Activated CD8-positive, alpha-beta memory T cell treated with anti-CD3 and anti-CD28 coated beads for 24 hours (primary cell): ENCODE data around the gene GPRC6A.

ENCODE experiments used
- DNase-seq: peaks from one replicate; pipeline ENCODE4 v3.0.0-alpha.2; 2020

The GPRC6A gene

GRCh38 chr6:116783852-116784251, 45.0 kb downstream of the GPRC6A start:
- no peak for DNase-seq

DNA sequence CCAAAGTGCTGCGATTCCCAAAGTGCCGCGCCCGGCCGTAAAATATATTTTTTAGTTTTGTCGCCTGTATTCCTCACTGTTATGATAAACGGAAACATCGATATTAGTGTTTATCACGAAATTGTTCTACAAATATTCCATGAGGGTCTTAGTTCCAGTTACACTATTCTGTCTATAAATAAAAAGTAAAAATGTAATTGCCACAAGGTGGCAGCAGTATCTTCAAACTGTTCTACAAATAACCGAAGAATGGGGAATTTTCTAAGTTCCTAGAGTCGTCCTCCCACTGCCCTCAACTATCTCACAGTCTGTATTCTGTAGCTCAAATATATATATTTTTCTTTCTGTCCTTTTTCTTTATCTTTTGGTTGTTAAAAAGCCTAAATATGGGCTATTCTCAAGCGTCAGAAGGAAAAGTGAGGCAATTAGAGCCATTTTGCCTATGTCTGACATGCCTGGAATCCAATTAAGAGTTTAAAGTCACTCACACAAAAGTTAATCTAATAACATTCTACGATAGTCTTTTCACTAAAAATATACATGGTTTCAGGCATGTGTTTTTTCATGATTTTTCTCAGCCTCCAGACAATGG, 49.2 kb downstream of the GPRC6A start:
- DNase-seq = no peak

- DNase-seq = no peak
Measured at GRCh38 chr6:116773886-116774285, 55.0 kb downstream of the GPRC6A start.

DNA sequence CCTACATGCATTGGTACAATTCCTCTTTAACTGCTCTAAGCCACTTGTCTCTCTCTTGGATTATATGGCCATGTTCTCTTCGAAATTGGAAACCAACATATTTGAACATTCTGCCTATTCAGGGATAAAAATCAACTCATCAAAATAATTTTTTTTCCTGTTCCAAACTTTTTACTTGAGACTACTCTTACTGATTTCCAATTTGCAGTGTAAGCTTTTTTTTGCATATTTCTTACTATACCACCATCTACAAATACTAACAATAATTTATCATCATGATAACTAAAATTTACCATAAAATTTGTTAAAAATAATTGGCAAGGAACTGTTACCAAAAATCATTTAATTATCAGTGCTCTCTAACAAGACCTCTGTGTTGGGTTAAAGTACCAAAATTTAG, 56.4 kb downstream of the GPRC6A start:
- no peak for DNase-seq

DNA sequence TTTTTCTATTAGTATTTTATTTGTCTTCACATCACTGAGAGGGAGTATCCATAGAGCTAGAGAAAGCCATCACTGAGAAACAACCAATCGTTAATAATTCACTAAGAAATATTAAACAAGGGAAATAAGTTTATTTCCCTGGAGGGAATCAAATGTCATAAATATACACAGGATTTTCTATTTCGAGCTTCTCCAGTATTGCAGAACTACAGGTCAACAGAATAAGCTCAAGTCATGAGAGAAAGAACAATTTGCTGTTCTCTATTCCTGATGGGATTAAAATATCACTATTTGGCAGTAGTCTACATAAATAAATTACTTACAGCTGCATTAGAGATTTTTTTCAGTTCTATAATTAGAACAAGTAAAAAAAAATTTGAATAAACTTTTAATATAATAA, 61.2 kb downstream of the GPRC6A start:
- DNase-seq = no peak

DNA sequence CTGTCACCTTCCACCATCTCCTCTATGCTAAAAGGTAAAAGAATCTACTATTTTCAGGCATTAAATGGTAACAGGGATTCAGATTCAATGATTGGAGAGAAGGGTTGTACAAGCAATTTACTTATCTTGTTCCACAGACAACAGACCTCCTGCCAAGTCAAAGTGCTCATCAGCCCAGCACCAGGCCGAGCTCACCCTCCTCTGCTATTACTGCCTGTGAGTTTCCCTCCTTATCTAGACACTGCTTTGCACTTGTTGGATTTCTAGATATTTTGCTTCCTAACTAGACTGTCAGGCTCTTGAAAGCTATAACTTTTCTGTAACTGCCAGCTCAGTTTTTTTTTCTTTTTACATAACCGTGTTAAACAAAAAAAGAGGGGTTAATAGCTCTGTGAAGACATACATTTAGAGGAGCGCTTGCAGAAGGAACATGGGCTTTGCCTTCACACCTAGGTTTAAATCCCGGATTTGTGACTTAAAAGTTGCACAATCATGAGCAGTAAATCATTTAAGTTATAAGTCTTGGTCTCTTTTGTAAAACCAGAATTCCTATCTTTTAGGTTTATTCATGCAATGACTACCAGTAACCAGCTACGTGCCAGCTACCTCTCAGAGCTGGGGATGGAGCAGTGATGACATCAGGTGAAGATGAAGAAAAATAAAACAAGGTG, 62.2 kb downstream of the GPRC6A start:
- DNase-seq = no peak

- DNase-seq = peak; percentile 57
Measured at GRCh38 chr6:116764961-116765841, 63.7 kb downstream of the GPRC6A start, which contains the start of gene FAM162B. FAM162B (minus strand) TSS chr6:116765719; CDS start chr6:116765576, 143 bp downstream.

DNA sequence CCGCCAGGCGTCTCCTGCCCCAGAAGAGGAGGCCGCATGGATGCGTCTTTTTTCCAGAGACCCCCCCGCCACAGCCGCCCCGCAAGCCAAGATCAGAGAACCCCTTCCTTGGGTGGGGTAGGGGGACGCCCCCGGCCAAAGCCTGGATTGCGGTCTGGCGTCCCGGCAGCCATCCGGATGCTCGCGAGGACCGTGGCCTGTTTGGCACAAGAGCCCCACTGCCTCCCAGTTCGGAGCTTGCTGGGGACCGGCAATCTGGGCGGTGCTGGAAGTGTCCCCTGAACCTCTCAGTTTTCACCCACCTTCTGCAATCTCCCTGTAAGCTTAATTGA, 64.3 kb downstream of the GPRC6A start:
- no peak for DNase-seq

- no peak for DNase-seq
Measured at GRCh38 chr6:116763906-116764628, 64.8 kb downstream of the GPRC6A start.

DNA sequence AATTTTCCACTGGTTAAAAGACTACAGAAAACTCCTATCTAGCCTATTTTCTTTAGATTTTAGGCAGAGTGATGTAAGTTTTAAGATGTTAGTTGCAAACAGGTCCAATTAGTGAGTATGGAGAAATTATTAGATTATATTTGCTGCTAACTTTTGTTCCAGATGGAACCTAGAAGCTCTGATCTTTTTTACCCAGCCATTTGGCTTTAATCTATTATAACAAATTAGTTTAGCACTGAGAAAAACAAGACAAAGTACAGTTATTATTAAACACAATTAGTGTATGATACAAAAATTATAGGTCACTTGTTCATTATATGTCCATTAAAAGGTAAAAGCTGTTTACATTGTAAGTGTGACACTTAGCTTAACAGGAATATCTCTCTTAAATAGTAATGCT, 65.8 kb downstream of the GPRC6A start:
- DNase-seq = no peak

DNA sequence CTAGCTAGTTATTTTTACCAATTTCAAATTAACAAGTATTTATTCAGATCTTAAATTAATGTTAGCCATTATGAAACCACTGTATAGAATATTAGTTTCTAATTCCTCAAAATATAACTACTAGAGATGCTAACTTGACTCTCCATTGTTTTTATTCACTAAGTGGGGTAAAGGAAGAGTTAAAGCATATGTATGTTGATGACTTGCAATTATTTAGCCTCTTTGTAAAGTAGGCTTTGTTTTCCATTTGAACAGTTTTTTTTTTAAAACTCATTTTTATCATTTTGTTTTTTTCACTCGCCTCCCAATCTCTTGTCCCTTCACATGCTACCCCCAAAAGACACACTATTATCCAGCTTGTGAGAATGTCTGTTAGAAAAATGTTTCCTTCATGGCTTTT, 66.6 kb downstream of the GPRC6A start:
- DNase-seq = no peak

GRCh38 chr6:116761779-116762178, 67.1 kb downstream of the GPRC6A start:
- DNase-seq = no peak

- no peak for DNase-seq
Measured at GRCh38 chr6:116745176-116745575, 83.7 kb downstream of the GPRC6A start.
